ENCODE measurements around the gene POLR2L.

POLR2L gene

GRCh38 chr11:863910-864827 is 21.8 kb upstream of the POLR2L start:
- Mint-ChIP-seq H3K27me3 (ENCODE audit: low read depth) (no peaks in the 10 kb centered on the region), H3K27ac (no peak overlapping the region), H3K36me3 (ENCODE audit: low read depth) (no peaks in the 10 kb centered on the region), H3K9me3 (no peaks in the 10 kb centered on the region), H3K4me1 (ENCODE audit: low read depth) (no peaks in the 10 kb centered on the region), H3K4me3 (no peak overlapping the region)
- DNase-seq (ENCODE audit: low spot score): no peak

- no peak for DNase-seq (ENCODE audit: low spot score)
- Mint-ChIP-seq H3K9me3 (no peaks in the 10 kb centered on the region), H3K36me3 (ENCODE audit: low read depth) (no peaks in the 10 kb centered on the region), H3K4me1 (ENCODE audit: low read depth) (no peaks in the 10 kb centered on the region), H3K27ac (no peak overlapping the region), H3K4me3 (no peak overlapping the region), H3K27me3 (ENCODE audit: low read depth) (no peaks in the 10 kb centered on the region)
These were observed 20.9 kb upstream of the POLR2L start for GRCh38 chr11:863023-863909.

GRCh38 chr11:862696-863022 is 20.3 kb upstream of the POLR2L start:
- H3K4me1 Mint-ChIP-seq (ENCODE audit: low read depth): no peaks in the 10 kb centered on the region
- no peaks in the 10 kb centered on the region for H3K27me3 Mint-ChIP-seq (ENCODE audit: low read depth)

GRCh38 chr11:862081-862661 is 19.8 kb upstream of the POLR2L start:
- no peaks in the 10 kb centered on the region for H3K36me3 Mint-ChIP-seq (ENCODE audit: low read depth)
- H3K4me1 Mint-ChIP-seq (ENCODE audit: low read depth): no peaks in the 10 kb centered on the region
- H3K27me3 Mint-ChIP-seq (ENCODE audit: low read depth): no peaks in the 10 kb centered on the region
- H3K27ac Mint-ChIP-seq: no peak overlapping the region
- H3K9me3 Mint-ChIP-seq: no peaks in the 10 kb centered on the region
- DNase-seq (ENCODE audit: low spot score): no peak
- no peak overlapping the region for H3K4me3 Mint-ChIP-seq

More at GRCh38 chr11:862696-863022, 20.3 kb upstream of the POLR2L start:
- no peak overlapping the region for H3K4me3 Mint-ChIP-seq
- H3K36me3 Mint-ChIP-seq (ENCODE audit: low read depth): no peaks in the 10 kb centered on the region
- no peaks in the 10 kb centered on the region for H3K9me3 Mint-ChIP-seq
- DNase-seq (ENCODE audit: low spot score): no peak
- no peak overlapping the region for H3K27ac Mint-ChIP-seq

GRCh38 chr11:861105-861479 is 18.8 kb upstream of the POLR2L start:
- Mint-ChIP-seq H3K4me1 (ENCODE audit: low read depth) (no peaks in the 10 kb centered on the region), H3K9me3 (no peaks in the 10 kb centered on the region), H3K27ac (no peak overlapping the region), H3K36me3 (ENCODE audit: low read depth) (no peaks in the 10 kb centered on the region), H3K27me3 (ENCODE audit: low read depth) (no peaks in the 10 kb centered on the region), H3K4me3 (no peak overlapping the region)
- DNase-seq (ENCODE audit: low spot score): no peak

- no peaks in the 10 kb centered on the region for H3K36me3 Mint-ChIP-seq (ENCODE audit: low read depth)
- no peaks in the 10 kb centered on the region for H3K27me3 Mint-ChIP-seq (ENCODE audit: low read depth)
- H3K4me1 Mint-ChIP-seq (ENCODE audit: low read depth): no peaks in the 10 kb centered on the region
- no peak overlapping the region for H3K4me3 Mint-ChIP-seq
- no peak overlapping the region for H3K27ac Mint-ChIP-seq
- H3K9me3 Mint-ChIP-seq: no peaks in the 10 kb centered on the region
- no peak for DNase-seq (ENCODE audit: low spot score)
These were observed 18.1 kb upstream of the POLR2L start for GRCh38 chr11:860234-861104.

- Mint-ChIP-seq H3K27ac (no peak overlapping the region), H3K9me3 (no peaks in the 10 kb centered on the region), H3K4me3 (no peak overlapping the region), H3K27me3 (ENCODE audit: low read depth) (no peaks in the 10 kb centered on the region), H3K36me3 (ENCODE audit: low read depth) (no peaks in the 10 kb centered on the region), H3K4me1 (ENCODE audit: low read depth) (no peaks in the 10 kb centered on the region)
- no peak for DNase-seq (ENCODE audit: low spot score)
These were observed 17.2 kb upstream of the POLR2L start for GRCh38 chr11:859394-860131.

GRCh38 chr11:858762-859339 is 16.5 kb upstream of the POLR2L start:
- Mint-ChIP-seq H3K4me3 (no peak overlapping the region), H3K27me3 (ENCODE audit: low read depth) (no peaks in the 10 kb centered on the region), H3K4me1 (ENCODE audit: low read depth) (no peaks in the 10 kb centered on the region), H3K36me3 (ENCODE audit: low read depth) (no peaks in the 10 kb centered on the region), H3K27ac (no peak overlapping the region), H3K9me3 (no peaks in the 10 kb centered on the region)
- DNase-seq (ENCODE audit: low spot score): no peak

GRCh38 chr11:858053-858761 is 15.9 kb upstream of the POLR2L start:
- Mint-ChIP-seq H3K9me3 (no peaks in the 10 kb centered on the region), H3K27ac (no peak overlapping the region), H3K4me1 (ENCODE audit: low read depth) (no peaks in the 10 kb centered on the region), H3K36me3 (ENCODE audit: low read depth) (no peaks in the 10 kb centered on the region), H3K4me3 (no peak overlapping the region), H3K27me3 (ENCODE audit: low read depth) (no peaks in the 10 kb centered on the region)
- DNase-seq (ENCODE audit: low spot score): no peak

- DNase-seq (ENCODE audit: low spot score): no peak
- H3K4me1 Mint-ChIP-seq (ENCODE audit: low read depth): no peaks in the 10 kb centered on the region
- no peak overlapping the region for H3K27ac Mint-ChIP-seq
- H3K4me3 Mint-ChIP-seq: no peak overlapping the region
- H3K27me3 Mint-ChIP-seq (ENCODE audit: low read depth): no peaks in the 10 kb centered on the region
- no peaks in the 10 kb centered on the region for H3K9me3 Mint-ChIP-seq
- no peaks in the 10 kb centered on the region for H3K36me3 Mint-ChIP-seq (ENCODE audit: low read depth)
These were observed 14.1 kb upstream of the POLR2L start for GRCh38 chr11:856397-856796.

GRCh38 chr11:855796-856195 is 13.5 kb upstream of the POLR2L start:
- H3K9me3 Mint-ChIP-seq: no peaks in the 10 kb centered on the region
- no peak overlapping the region for H3K27ac Mint-ChIP-seq
- no peak for DNase-seq (ENCODE audit: low spot score)
- H3K4me1 Mint-ChIP-seq (ENCODE audit: low read depth): no peaks in the 10 kb centered on the region
- no peaks in the 10 kb centered on the region for H3K27me3 Mint-ChIP-seq (ENCODE audit: low read depth)
- H3K4me3 Mint-ChIP-seq: no peak overlapping the region
- no peaks in the 10 kb centered on the region for H3K36me3 Mint-ChIP-seq (ENCODE audit: low read depth)

- Mint-ChIP-seq H3K4me3 (no peak overlapping the region), H3K36me3 (ENCODE audit: low read depth) (no peaks in the 10 kb centered on the region), H3K4me1 (ENCODE audit: low read depth) (no peaks in the 10 kb centered on the region), H3K9me3 (no peaks in the 10 kb centered on the region), H3K27me3 (ENCODE audit: low read depth) (no peaks in the 10 kb centered on the region), H3K27ac (no peak overlapping the region)
- DNase-seq (ENCODE audit: low spot score): no peak
These were observed 13.0 kb upstream of the POLR2L start for GRCh38 chr11:855330-855674.
